ENCODE measurements around the gene ERO1A.

The ERO1A gene

DNA sequence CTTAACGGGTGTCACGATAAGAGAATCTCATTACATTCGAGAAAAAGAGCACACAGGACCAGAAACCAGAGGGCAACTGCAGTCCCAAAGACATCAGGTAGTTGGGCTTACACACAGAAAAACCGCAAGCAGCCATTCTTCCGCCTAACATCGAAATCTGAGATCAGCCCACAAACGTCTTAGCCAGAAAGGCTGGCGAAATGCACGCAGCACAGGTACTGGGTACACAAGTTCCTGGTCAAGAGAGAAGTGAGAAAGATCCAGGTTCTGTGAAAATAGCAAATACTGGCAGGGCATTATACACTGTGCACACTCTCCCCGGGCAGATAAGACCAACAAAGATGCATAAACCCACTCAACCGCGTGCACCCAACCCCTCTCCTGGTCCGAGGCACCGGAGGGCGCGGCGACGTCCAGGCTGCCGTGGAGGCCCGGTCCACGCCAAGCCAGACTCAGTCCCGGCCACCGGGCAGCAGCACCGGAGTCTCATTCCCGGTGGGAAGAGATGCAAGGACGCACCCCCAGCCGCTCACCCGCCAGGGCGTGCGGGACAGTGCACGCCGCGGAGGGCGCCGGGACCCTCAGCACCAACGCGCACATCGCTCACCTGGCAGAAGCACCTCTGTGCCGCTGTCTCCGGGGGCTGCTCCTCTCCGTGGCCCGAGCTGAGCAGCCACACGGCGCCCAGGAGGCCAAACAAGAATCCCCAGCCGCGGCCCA is 437 bp downstream of the ERO1A start:
- DNase-seq (ENCODE audit: low spot score) = no peak

DNA sequence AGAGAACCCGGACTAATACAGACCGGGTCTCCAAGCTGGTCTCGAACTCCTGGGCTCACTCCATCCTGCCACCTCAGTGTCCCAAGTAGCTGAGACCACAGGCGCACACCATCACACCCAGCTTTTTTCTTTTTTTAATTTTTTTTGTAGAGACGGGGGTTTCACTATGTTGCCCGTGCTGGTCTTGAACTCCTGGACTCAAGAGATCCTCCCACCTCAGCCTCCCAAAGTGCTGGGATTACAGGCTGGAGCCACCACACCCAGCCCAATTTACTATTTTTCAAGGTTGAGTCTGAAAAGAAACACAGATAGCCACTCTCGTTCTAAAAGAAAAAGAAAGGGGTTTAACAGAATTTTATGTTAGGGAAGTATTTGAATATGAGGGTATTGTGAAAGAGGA is 1.8 kb downstream of the ERO1A start:
- DNase-seq (ENCODE audit: low spot score) = no peak

DNA sequence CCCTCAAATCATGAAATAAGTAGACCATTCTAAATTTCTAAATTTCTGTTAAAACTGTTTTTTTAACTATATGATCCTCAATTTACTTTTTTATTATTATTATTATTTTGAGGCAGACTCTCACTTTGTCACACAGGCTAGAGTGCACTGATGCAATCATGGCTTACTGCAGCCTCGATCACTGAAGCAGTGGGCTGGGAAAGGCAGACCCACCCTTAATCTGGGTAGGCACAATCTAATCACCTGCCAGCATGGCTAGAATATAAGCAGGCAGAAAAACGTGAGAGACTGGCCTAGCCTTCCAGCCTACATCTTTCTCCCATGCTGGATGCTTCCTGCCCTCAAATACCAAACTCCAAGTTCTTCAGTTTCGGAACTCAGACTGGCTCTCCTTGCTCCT is 2.3 kb downstream of the ERO1A start:
- no peak for DNase-seq (ENCODE audit: low spot score)

- DNase-seq (ENCODE audit: low spot score) = no peak
These were observed 3.0 kb downstream of the ERO1A start for GRCh38 chr14:52692248-52692962.

DNA sequence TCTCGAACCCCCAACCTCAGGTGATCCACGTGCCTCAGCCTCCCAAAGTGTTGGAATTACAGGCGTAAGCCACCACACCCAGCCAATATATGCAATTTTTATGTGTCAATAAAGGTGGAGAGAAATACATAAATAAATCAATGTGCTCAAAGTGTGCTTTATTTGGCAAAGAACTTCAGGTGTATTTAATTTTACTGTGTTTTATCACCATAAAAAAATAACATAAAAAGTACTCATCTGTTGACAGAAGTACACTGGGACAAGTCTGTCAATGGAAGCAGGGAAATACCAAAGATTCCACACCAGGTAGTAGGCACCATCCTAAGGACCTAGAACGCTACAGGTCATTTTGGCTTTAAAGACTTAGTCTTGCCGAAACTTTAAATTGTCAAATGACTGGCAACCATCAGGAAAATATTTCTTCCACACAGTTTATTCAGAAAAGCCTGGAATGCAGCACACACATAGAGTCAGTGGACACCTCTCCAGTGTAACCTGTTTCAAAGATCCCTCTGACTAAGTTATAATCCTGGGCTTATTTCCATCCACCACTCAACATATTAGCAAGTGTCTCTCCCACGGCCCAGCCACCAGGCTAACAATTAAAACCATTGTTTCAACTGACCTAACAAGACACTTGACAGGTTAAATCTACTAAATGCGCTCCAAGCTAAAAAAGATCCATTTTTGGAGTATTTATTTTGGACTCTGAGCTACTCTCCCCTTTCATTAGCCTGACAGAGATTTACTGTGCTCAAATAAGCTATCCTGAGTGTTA is 4.2 kb downstream of the ERO1A start:
- DNase-seq (ENCODE audit: low spot score) = no peak

DNA sequence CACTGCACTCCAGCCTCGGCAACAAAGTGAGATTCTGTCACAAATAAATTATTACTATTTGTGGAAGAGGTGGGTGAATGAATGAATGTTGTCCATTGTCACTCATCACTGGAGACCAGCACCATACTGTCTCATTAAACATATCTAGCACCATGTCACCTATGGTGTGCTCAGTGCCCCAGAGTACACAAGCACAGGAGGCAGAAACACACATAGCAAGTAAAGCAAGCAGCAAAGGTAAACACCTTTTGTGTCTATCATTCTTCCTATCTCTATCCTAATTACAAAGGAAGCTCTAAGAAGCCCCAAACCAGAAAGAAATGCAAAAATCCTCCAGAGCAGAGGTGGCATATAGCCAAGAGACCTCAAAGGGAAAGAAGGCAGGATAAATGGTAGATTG is 9.2 kb downstream of the ERO1A start:
- no peak for DNase-seq (ENCODE audit: low spot score)

- no peak for DNase-seq (ENCODE audit: low spot score)
These were observed 11.3 kb downstream of the ERO1A start for GRCh38 chr14:52683985-52684520.

- no peak for DNase-seq (ENCODE audit: low spot score)
These were observed 16.8 kb downstream of the ERO1A start for GRCh38 chr14:52678591-52678990.

DNA sequence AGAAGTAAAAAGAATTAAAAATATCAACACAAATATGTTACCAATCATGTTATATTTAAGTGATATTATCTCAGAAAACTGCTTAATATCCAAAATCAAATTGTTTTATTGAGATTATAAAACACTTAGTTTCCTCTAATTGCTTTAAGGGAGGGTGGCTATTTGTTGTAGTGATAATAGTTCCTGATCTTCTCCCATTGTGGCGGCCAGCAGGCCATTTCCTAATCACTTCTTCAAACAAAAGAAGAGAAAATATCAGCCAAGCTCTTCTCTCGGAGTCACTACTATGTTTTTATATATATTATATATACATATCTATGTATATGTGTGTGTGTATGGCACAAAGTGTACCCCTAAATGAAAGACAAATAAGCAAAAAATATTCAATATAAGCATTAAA is 31.5 kb downstream of the ERO1A start:
- no peak for DNase-seq (ENCODE audit: low spot score)

DNA sequence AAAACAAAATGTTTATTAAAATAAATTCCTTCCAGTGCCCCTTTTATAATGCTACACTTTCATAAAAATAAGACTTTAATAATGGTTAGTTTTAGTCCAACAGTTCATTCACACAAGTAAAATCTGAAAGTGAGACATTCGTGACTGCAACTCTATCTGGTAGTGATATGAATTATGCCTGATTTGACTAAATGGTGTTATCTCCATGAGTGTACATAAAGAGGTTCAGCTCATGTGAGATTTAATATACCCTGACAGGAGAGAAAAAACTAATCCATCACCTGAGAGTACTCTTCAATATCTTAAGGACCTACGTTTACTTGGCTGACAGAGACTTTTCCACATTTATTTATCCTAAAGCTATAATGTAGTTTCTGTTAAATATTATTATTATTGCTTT is 34.0 kb downstream of the ERO1A start:
- no peak for DNase-seq (ENCODE audit: low spot score)

DNA sequence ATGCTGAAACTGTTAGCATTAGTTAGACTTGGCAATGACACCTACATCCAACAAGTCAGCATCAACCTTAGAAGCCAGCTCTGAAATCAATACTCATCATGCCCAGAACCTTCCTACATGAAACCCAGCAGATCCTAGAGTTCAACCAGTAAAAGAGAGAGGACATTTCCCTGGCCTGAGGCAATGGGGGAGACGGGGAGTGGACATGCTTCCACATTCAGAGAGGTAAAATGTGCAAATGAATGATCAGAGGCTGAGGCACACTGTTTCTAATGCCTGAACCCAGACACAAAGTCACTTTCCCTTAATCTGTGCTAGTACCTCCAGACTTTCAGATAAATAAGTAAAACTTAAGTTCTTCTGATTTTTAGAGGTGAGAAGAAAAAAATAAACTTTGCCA is 34.5 kb downstream of the ERO1A start:
- no peak for DNase-seq (ENCODE audit: low spot score)

- no peak for DNase-seq (ENCODE audit: low spot score)
These were observed 35.0 kb downstream of the ERO1A start for GRCh38 chr14:52660325-52660724.

GRCh38 chr14:52656905-52657304 is 38.5 kb downstream of the ERO1A start:
- no peak for DNase-seq (ENCODE audit: low spot score)

DNA sequence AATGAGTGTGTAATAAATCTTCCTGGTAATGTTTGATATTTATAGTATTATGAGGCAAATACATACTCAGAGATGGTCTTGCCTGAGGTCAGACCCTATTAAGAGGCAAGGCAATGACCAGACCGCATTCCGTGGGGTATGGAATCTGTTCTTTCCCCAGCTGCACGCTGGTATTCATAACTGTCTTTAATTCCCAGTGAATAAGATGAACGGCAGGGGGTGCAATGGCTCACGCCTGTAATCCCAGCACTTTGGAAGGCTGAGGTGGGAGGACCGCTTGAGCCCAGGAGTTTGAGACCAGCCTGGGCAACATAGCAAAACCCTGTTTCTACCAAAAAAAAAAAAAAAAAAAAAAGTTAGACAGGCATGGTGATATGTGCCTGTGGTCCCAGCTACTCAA is 44.6 kb downstream of the ERO1A start:
- DNase-seq (ENCODE audit: low spot score) = no peak

DNA sequence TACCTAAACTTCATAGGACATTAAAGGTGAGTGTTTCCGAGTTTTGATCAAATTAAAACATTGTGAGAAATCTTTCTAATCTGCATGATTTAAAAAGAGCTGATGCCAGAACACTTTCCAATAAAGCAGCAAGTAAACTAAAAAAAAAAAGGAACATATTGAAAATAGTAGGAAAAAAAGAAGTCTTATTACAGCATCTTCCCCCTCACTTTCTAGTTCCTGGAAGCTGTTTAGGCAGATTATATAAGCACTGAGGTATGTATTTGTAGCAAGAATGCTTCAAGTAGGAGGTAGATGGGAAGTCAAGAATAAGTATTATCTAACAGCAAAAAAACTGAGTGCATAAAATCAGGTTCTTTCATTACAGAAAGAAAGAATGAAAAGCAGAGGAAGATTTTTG is 45.8 kb downstream of the ERO1A start:
- no peak for DNase-seq (ENCODE audit: low spot score)

- no peak for DNase-seq (ENCODE audit: low spot score)
These were observed 53.6 kb downstream of the ERO1A start for GRCh38 chr14:52641745-52642144.

GRCh38 chr14:52640137-52640536 is 55.2 kb downstream of the ERO1A start:
- no peak for DNase-seq (ENCODE audit: low spot score)

DNA sequence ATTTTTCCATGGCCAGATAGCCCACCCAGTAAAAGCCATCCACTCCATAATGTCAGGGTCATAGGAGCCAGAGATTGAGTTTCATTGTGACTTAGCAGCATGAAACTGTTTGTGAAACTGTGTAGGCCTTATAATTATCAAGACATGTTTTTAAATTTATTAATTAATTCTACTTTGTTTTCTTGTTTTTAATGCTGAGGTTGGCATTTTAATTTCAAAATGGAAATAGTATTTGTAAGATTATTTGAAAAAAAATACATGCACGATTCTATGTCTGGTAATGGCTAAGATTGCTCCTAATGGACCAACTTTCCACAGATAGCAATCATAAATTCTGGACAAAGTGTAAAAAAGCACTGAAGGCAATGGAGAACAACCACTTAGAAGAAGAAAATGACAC is 75.7 kb downstream of the ERO1A start:
- no peak for DNase-seq (ENCODE audit: low spot score)

DNA sequence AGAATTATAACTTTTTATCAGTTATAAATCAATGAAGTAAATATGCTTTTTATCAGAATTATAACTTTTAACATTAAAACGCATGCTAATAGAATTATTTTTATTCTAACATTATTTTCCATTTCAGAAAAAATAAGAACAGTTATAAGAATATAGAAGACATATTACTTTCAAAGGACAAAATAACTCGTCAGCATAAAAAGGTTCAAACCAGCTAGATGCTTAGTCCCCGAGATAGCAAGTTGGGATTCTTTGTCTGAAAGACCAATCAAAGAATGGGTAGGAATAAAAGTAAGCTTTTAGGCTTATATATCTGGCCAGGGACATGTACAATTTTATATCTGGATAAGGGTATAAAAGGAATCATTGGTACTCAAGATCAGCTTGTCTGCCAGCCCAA is 76.8 kb downstream of the ERO1A start:
- no peak for DNase-seq (ENCODE audit: low spot score)

- DNase-seq (ENCODE audit: low spot score) = no peak
These were observed 85.2 kb downstream of the ERO1A start for GRCh38 chr14:52610187-52610586.

GRCh38 chr14:52609445-52610044 is 85.8 kb downstream of the ERO1A start:
- DNase-seq (ENCODE audit: low spot score) = no peak

DNA sequence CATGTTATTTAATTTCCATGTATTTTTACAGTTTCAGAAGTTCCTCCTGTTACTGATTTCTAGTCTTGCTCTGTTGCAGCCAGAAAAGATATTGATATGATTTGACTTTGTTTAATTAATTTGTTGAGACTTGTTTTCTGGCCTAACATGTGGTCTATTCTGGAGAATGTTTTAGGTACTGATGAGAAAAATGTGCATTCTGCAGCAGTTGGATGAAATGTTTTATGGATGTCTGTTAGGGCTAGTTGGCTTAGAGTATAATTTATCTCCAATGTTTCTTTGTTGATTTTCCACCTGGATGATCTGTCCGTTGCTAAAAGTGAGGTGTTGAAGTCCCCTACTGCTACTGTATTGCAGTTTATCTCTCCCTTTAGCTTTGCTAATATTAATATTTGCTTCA is 88.3 kb downstream of the ERO1A start:
- DNase-seq (ENCODE audit: low spot score) = no peak
